Lower lobe of right lung (tissue), 2 donors: Measurements from ENCODE around the gene ATCAY. TPM values are rescaled to one million over a fixed set of nuclear protein-coding genes. Genes with fewer than 3 reads are reported as not detected.
"Not testable (repeated sequence)": the region's sequence is repeated elsewhere in the genome, so short reads cannot be mapped to it uniquely, and the experiment has no call there.

ENCODE experiments used
- ATAC-seq, 2 donors: fragments of 200-7000 bp; cut with Tn5 transposase; one replicate each; pipeline ENCODE4 v1.9.1; 2020 to 2022; ENCODE audit warnings: mild to moderate bottlenecking in 2 of 2, moderate library complexity in 2 of 2
- DNase-seq: peaks from one replicate; pipeline ENCODE4 v3.0.0-alpha.2; 2020
- H3K27ac ChIP-seq: fragments of 200-600 bp; one replicate; pipeline ENCODE4 v1.8.0; 2022
- H3K27me3 ChIP-seq: fragments of 200-600 bp; one replicate; pipeline ENCODE4 v1.8.0; 2022; ENCODE audit warnings: low read depth
- H3K36me3 ChIP-seq: fragments of 200-600 bp; one replicate; pipeline ENCODE4 v1.8.0; 2022; ENCODE audit warnings: mild to moderate bottlenecking
- H3K4me1 ChIP-seq: fragments of 200-600 bp; one replicate; pipeline ENCODE4 v1.8.0; 2022
- H3K4me3 ChIP-seq: fragments of 200-600 bp; one replicate; pipeline ENCODE4 v1.8.0; 2022; ENCODE audit warnings: mild to moderate bottlenecking
- H3K9me3 ChIP-seq: fragments of 200-600 bp; one replicate; pipeline ENCODE4 v1.8.0; 2022
- intact Hi-C: fragments of 100-400 bp; cut with DNase I; formaldehyde crosslinking; loops from one replicate; pipeline ENCODE4 v1.11.0; 2022
- total RNA-seq: library from RNA; stranded (reverse); fragmentation: NEBNext Ultra II Directional; extraction: Animal tissue kit (Norgen Biotek cat#: 25700); gene quantifications from one replicate; pipeline ENCODE4 v1.2.1, GENCODE V29; 2021
- TF ChIP-seq, protein P1 (sequence below): fragments of 200-600 bp; IDR thresholded peaks from one replicate; pipeline ENCODE4 v1.8.0; 2022; ENCODE audit warnings: antibody characterized with exemption, mild to moderate bottlenecking
- donor health status: DM: no; HTN: yes; CAD: no; lungs with severe emphysema.

The ATCAY gene
- total RNA-seq, 1 donor from 2014 or later = not detected

DNA sequence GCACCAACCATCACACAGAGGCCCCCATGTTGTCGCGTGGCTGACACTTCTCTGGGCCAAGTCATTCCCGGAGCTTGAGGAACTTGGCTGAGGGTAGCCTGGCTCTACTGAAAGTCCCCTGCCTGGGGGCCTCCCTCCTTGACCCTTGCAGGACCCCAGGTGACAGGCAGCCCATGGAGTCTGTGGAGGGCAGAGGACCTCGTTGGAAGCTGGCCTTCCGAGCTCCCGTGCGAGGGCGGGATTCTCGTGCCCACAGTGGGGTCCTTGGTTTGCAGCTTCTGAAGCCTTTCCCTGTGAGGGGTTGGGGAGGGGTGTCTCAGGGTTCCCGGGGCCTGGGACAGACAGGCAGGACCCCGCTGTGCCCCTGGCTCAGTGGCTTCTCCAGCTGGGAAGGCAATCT is 68.8 kb downstream of the ATCAY start:
- H3K27ac ChIP-seq = no peak overlapping the region
- no peaks in the 10 kb centered on the region for H3K9me3 ChIP-seq
- H3K36me3 ChIP-seq = no peaks in the 10 kb centered on the region
- TF ChIP-seq, protein P1, sequence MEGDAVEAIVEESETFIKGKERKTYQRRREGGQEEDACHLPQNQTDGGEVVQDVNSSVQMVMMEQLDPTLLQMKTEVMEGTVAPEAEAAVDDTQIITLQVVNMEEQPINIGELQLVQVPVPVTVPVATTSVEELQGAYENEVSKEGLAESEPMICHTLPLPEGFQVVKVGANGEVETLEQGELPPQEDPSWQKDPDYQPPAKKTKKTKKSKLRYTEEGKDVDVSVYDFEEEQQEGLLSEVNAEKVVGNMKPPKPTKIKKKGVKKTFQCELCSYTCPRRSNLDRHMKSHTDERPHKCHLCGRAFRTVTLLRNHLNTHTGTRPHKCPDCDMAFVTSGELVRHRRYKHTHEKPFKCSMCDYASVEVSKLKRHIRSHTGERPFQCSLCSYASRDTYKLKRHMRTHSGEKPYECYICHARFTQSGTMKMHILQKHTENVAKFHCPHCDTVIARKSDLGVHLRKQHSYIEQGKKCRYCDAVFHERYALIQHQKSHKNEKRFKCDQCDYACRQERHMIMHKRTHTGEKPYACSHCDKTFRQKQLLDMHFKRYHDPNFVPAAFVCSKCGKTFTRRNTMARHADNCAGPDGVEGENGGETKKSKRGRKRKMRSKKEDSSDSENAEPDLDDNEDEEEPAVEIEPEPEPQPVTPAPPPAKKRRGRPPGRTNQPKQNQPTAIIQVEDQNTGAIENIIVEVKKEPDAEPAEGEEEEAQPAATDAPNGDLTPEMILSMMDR = no peak
- intact Hi-C loops = no loop called here
- DNase-seq (no peak), ATAC-seq (no peak)
- H3K4me3 ChIP-seq = no peak overlapping the region
- H3K4me1 ChIP-seq = peaks cover 6% of the 10 kb centered on the region
- H3K27me3 ChIP-seq = no peaks in the 10 kb centered on the region

GRCh38 chr19:3949997-3950859 is 69.7 kb downstream of the ATCAY start:
- no peak overlapping the region for H3K4me3 ChIP-seq
- ATAC-seq = no peak

DNA sequence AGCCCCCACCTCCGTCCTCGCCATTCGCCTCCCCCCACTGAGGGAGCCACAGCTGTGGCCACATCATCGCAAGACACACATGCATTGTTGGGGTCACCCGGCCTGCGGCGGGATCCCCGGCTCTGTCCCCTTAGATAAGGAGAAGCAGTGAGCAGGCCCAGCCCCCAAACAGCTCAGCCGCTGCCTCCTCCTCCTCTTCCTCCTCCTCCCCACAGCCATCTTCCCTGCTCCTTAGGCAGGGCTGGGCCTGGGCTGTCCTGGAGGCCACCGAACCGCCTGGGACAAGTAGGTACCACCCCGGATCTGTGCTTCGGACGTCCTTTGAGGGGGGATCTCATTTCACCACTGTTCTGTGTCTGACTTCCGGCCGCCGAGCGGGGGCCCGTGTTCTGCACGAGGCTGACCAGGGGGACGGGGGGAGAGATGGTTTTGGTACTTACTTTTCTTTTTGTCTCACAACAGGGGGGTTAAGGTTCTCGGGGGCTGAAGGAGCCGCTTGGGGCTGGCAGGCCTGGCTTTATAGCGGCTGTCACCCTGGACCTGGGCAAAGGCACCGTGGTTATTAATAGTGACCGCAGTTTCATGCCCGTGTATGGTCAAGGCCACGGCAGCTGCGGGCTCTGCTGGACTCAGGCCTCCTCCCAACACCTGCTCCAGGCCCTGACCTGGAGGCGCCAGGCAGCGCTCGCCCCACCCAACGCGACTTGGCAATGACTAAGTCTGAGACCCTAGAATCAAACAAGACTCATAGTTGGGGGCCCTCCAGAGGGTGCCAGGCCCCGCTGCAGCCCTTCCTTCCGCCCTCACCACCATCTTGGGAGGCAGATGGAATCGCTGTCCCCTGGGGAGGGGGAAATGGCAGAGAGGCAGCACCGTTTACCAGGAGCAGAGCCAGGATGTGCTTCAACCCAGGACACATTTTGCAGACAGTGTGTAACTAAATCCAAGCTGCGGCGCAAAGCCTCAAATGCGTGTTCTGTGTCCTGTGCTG is 70.7 kb downstream of the ATCAY start:
- TF ChIP-seq, protein P1 = no peak
- Histone ChIP-seq H3K36me3 (peaks cover 7% of the 10 kb centered on the region), H3K27me3 (no peaks in the 10 kb centered on the region), H3K4me1 (peaks cover 6% of the 10 kb centered on the region), H3K9me3 (no peaks in the 10 kb centered on the region), H3K4me3 (peak overlapping the region; percentile 29), H3K27ac (peak overlapping the region; percentile 49)
- ATAC-seq = peak; percentile 4 to 30
- no peak for DNase-seq
- intact Hi-C loops = no loop called here

More at GRCh38 chr19:3949997-3950859, 69.7 kb downstream of the ATCAY start:
- Histone ChIP-seq H3K9me3 (no peaks in the 10 kb centered on the region), H3K27me3 (no peaks in the 10 kb centered on the region), H3K36me3 (no peaks in the 10 kb centered on the region), H3K27ac (peak overlapping the region; percentile 49), H3K4me1 (peaks cover 6% of the 10 kb centered on the region)
- TF ChIP-seq, protein P1 = no peak
- intact Hi-C loops = no loop called here
- no peak for DNase-seq

GRCh38 chr19:3952755-3953276 is 72.3 kb downstream of the ATCAY start:
- H3K27ac ChIP-seq, H3K27me3 ChIP-seq, H3K9me3 ChIP-seq, intact Hi-C loops, H3K4me1 ChIP-seq, H3K4me3 ChIP-seq, ATAC-seq, DNase-seq: not testable (repeated sequence)
- H3K36me3 ChIP-seq = peaks cover 19% of the 10 kb centered on the region

DNA sequence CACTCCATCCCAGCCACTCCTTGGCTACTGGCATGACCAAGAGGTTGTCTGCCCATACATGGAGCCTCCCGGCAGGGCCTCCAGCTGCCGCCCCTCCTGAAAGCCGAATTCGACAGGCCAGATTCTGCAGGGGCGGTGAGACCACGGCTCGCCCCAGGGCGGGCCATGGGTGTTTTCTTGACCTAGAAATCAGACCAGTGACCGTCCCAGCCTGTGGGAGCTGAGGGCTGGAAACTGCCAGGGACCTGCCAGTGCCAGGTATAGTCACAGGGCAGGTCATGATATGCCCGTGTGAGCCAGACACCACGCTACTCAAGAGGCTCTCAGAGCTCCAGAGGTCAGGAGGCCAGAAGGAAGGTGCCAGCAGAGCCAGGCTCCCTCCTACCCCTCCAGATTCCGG is 73.6 kb downstream of the ATCAY start:
- H3K27ac ChIP-seq = no peak overlapping the region
- DNase-seq = no peak
- no peaks in the 10 kb centered on the region for H3K27me3 ChIP-seq
- no peaks in the 10 kb centered on the region for H3K9me3 ChIP-seq
- H3K4me1 ChIP-seq = peaks cover 6% of the 10 kb centered on the region
- intact Hi-C loops = no loop called here
- TF ChIP-seq, protein P1 = no peak
- no peak overlapping the region for H3K4me3 ChIP-seq
- ATAC-seq = peak in 1 of 2 donors; percentile 20
- peaks cover 32% of the 10 kb centered on the region for H3K36me3 ChIP-seq

DNA sequence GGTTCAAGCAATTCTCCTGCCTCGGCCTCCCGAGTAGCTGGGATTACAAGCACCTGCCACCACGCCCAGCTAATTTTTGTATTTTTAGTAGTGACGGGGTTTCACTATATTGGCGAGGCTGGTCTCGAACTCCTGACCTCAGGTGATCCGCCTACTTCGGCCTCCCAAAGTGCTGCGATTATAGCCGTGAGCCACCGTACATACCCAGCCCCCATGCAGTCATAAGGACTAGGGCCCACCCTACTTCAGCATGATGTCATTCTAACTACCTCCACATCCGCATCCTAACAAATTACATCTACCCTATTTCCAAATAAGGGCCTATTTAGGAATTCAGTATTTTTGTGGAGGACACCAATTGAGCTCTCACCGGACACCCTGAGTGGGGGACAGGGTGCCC is 74.8 kb downstream of the ATCAY start:
- H3K27ac ChIP-seq = not testable (repeated sequence)

More for the DNA sequence above, 74.8 kb downstream of the ATCAY start:
- H3K4me1 ChIP-seq, H3K4me3 ChIP-seq, H3K9me3 ChIP-seq, H3K27me3 ChIP-seq, DNase-seq, intact Hi-C loops, ATAC-seq: not testable (repeated sequence)
- H3K36me3 ChIP-seq = peaks cover 43% of the 10 kb centered on the region
